HepG2 (cell line): ENCODE measurements around the gene TEAD4. TPM values are rescaled to one million over a fixed set of nuclear protein-coding genes. Genes with fewer than 3 reads are reported as not detected.

Source experiments
- ATAC-seq: fragments of 200-7000 bp; cut with Tn5 transposase; 3 replicates; pipeline ENCODE4 v1.9.1; 2020; ENCODE audit warnings: mild to moderate bottlenecking, moderate library complexity
- Bru-seq: library from RNA; stranded (reverse); fragments of 400-500 nt; gene quantifications from one replicate; lab custom pipeline; 2021; lab: Mats Ljungman, UMichigan
- BruChase-seq, 2 experiments: library from RNA; stranded (reverse); fragments of 400-500 nt; gene quantifications; one replicate each; lab custom pipeline; 2021; lab: Mats Ljungman, UMichigan
- BruUV-seq: library from RNA; stranded (reverse); fragments of 400-500 nt; replicated peaks from 2 replicates; lab custom pipeline; 2021; lab: Mats Ljungman, UMichigan
- CTCF ChIA-PET: fragments of 300-600 bp; formaldehyde crosslinking; extraction: SDS; loops from one replicate; lab custom pipeline; 2021; ENCODE audit warnings: low total read pairs, inconsistent platforms, low intra/inter-chr PET ratio; lab: Yijun Ruan, JAX
- POLR2A ChIA-PET: fragments of 350-600 bp; sonication (Branson Sonifier 250); formaldehyde crosslinking; loops from one replicate; lab custom pipeline; 2020; ENCODE audit warnings: antibody characterized with exemption, inconsistent platforms; lab: Yijun Ruan, JAX
- DNase-seq: peaks from one replicate; pipeline ENCODE4 v3.0.0-alpha.2; 2015; ENCODE audit warnings: low spot score
- FAIRE-seq: peaks from 3 replicates; lab custom pipeline; 2011; peaks lifted over from hg19 to GRCh38; lab: Jason Lieb, UNC
- H2AFZ ChIP-seq: one replicate; pipeline ENCODE4 v1.6.1; 2011; ENCODE audit warnings: low read length, inconsistent platforms
- H3K27ac ChIP-seq: fragments of 300-600 bp; 3 replicates; pipeline ENCODE4 v1.8.0; 2011; ENCODE audit warnings: mixed run types, mild to moderate bottlenecking, mixed read lengths, low read length, inconsistent platforms; ENCODE audit not compliant: insufficient read depth; ENCODE audit errors: extremely low read length
- H3K27me3 ChIP-seq, 2 experiments: fragments of 200-600 bp in 1 of 2; 2 replicates in 1 of 2; 3 replicates in 1 of 2; pipeline versions ENCODE4 v1.6.0 to v1.8.0; 2011; ENCODE audit warnings: low read length in 2 of 2, mild to moderate bottlenecking in 2 of 2, moderate library complexity in 2 of 2, inconsistent platforms in 1 of 2; ENCODE audit not compliant: insufficient read depth in 2 of 2, control insufficient read depth in 1 of 2
- H3K36me3 ChIP-seq, 2 experiments: fragments of 200-600 bp in 1 of 2; replicated peaks in 1 of 2; 2 replicates in 1 of 2; 3 replicates in 1 of 2; pipeline versions ENCODE4 v1.5.1 to v1.8.0; 2011; ENCODE audit warnings: low read length in 2 of 2, inconsistent platforms in 1 of 2; ENCODE audit not compliant: insufficient read depth in 2 of 2, control insufficient read depth in 1 of 2
- H3K4me1 ChIP-seq: 2 replicates; pipeline ENCODE4 v1.5.1; 2012; ENCODE audit warnings: low read length, inconsistent platforms; ENCODE audit not compliant: insufficient read depth
- H3K4me2 ChIP-seq: 2 replicates; pipeline ENCODE4 v1.6.0; 2011; ENCODE audit warnings: low read depth, low read length, inconsistent platforms
- H3K4me3 ChIP-seq, 3 experiments: fragments of 200-600 bp in 1 of 3; sonication (generic), shearing (Covaris generic) in 1 of 3; replicated peaks in 1 of 3; 2 replicates each; pipeline ENCODE4 v1.5.1; 2011 to 2016; ENCODE audit warnings: low read length in 3 of 3, inconsistent platforms in 2 of 3, low read depth in 2 of 3, mild to moderate bottlenecking in 2 of 3, control low read depth in 1 of 3, mixed read lengths in 1 of 3; ENCODE audit not compliant: insufficient read depth in 1 of 3
- H3K79me2 ChIP-seq: one replicate; pipeline ENCODE4 v1.6.1; 2011; ENCODE audit warnings: low read length, inconsistent platforms; ENCODE audit not compliant: insufficient read depth
- H3K9ac ChIP-seq: 2 replicates; pipeline ENCODE4 v1.6.0; 2011; ENCODE audit warnings: mild to moderate bottlenecking, low read depth, low read length, inconsistent platforms; ENCODE audit not compliant: insufficient read depth
- H3K9me3 ChIP-seq: 2 replicates; pipeline ENCODE4 v1.5.1; 2012; ENCODE audit warnings: mild to moderate bottlenecking, low read length
- H4K20me1 ChIP-seq: 2 replicates; pipeline ENCODE4 v1.6.0; 2011; ENCODE audit warnings: inconsistent platforms, mild to moderate bottlenecking, low read length, moderate library complexity; ENCODE audit not compliant: insufficient read depth
- BHLHE40 ChIP-seq: IDR thresholded peaks from 2 replicates; pipeline ENCODE4 v1.6.1; 2011; ENCODE audit warnings: low read length, improper control_type of control experiment
- ESRRA ChIP-seq: sonication (generic); formaldehyde crosslinking; IDR thresholded peaks from 2 replicates; pipeline ENCODE4 v1.5.1; 2020; ENCODE audit warnings: mild to moderate bottlenecking, low read depth, missing genetic modification reagents
- FOXA3 ChIP-seq: IDR thresholded peaks from 2 replicates; pipeline ENCODE4 v1.6.1; 2016; ENCODE audit warnings: missing genetic modification reagents, missing compliant biosample characterization
- HES4 ChIP-seq: sonication (generic); formaldehyde crosslinking; IDR thresholded peaks from 2 replicates; pipeline ENCODE4 v1.9.0; 2021; ENCODE audit warnings: mild to moderate bottlenecking, missing genetic modification reagents, borderline replicate concordance
- IKZF1 ChIP-seq: fragments of 450-650 bp; IDR thresholded peaks from 2 replicates; pipeline ENCODE4 v1.7.1; 2016
- JUNB ChIP-seq: sonication (generic); formaldehyde crosslinking; IDR thresholded peaks from 2 replicates; pipeline ENCODE4 v1.8.0; 2022; ENCODE audit warnings: missing genetic modification reagents, mild to moderate bottlenecking, borderline replicate concordance
- MAZ ChIP-seq, 2 experiments: sonication (generic) in 1 of 2; formaldehyde crosslinking in 1 of 2; IDR thresholded peaks; 2 replicates each; pipeline versions ENCODE4 v1.5.0 to v1.6.1; 2012 to 2020; ENCODE audit warnings: low read depth in 2 of 2, mild to moderate bottlenecking in 2 of 2, borderline replicate concordance in 1 of 2, improper control_type of control experiment in 1 of 2, low read length in 1 of 2, missing genetic modification reagents in 1 of 2, moderate library complexity in 1 of 2
- MZF1 ChIP-seq: sonication (generic); formaldehyde crosslinking; IDR thresholded peaks from 2 replicates; pipeline ENCODE4 v1.8.1; 2023; ENCODE audit warnings: mild to moderate bottlenecking, missing genetic modification reagents, borderline replicate concordance
- RXRA ChIP-seq: sonication (generic); formaldehyde crosslinking; IDR thresholded peaks from 2 replicates; pipeline ENCODE4 v1.5.1; 2020; ENCODE audit warnings: missing genetic modification reagents
- SCMH1 ChIP-seq: sonication (generic); formaldehyde crosslinking; IDR thresholded peaks from 2 replicates; pipeline ENCODE4 v1.9.0; 2021; ENCODE audit warnings: missing genetic modification reagents, mild to moderate bottlenecking, borderline replicate concordance
- SKI ChIP-seq: fragments of 450-650 bp; IDR thresholded peaks from one replicate; pipeline ENCODE4 v1.6.1; 2018; ENCODE audit warnings: mild to moderate bottlenecking; ENCODE audit not compliant: partially characterized antibody
- SMARCE1 ChIP-seq: fragments of 450-650 bp; IDR thresholded peaks from 2 replicates; pipeline ENCODE4 v1.6.1; 2017; ENCODE audit warnings: borderline replicate concordance
- UBTF ChIP-seq: sonication (generic); formaldehyde crosslinking; IDR thresholded peaks from 2 replicates; pipeline ENCODE4 v1.4.0; 2020; ENCODE audit warnings: mild to moderate bottlenecking, missing genetic modification reagents
- ZNF329 ChIP-seq: sonication (generic); formaldehyde crosslinking; IDR thresholded peaks from 2 replicates; pipeline ENCODE4 v1.9.0; 2021; ENCODE audit warnings: low read depth, mild to moderate bottlenecking, missing genetic modification reagents
- ZNF749 ChIP-seq: sonication (generic); formaldehyde crosslinking; IDR thresholded peaks from 2 replicates; pipeline ENCODE4 v1.8.0; 2022; ENCODE audit warnings: mild to moderate bottlenecking, missing genetic modification reagents, moderate library complexity, borderline replicate concordance
- WGBS: methylation state at CpG from one replicate; pipeline ENCODE4 v1.1.6; 2017; ENCODE audit warnings: low lambda C conversion rate; 5-methylcytosine and 5-hydroxymethylcytosine counted together
- in situ Hi-C: cut with HindIII; loops from 2 replicates; pipeline ENCODE4 v1.10.0; 2017; ENCODE audit warnings: low pct_unique_long_range_greater_than_20kb; ENCODE audit not compliant: extremely low pct_ligation_motif_present
- intact Hi-C: fragments of 100-400 bp; cut with micrococcal nuclease; formaldehyde crosslinking; loops from one replicate; pipeline ENCODE4 v1.10.0; 2022; ENCODE audit not compliant: unreplicated experiment
- long read RNA-seq, 2 experiments: library from RNA in 1 of 2; library from polyadenylated mRNA in 1 of 2; stranded (forward) in 1 of 2; unstranded in 1 of 2; transcript quantifications; one replicate each; pipeline ENCODE4 v2.0.0, GENCODE V29; 2019 to 2022
- polyA minus RNA-seq, 3 experiments: library from RNA; depleted of rRNA, polyadenylated mRNA; stranded (reverse); fragments of >200 nt; gene quantifications; 2 replicates each; pipeline ENCODE4 v1.2.3, GENCODE V29; 2011; ENCODE audit warnings: low replicate concordance in 1 of 3
- polyA plus RNA-seq, 8 experiments: library from polyadenylated mRNA; depleted of rRNA in 3 of 8; stranded (reverse) in 7 of 8; unstranded in 1 of 8; fragments of >200 nt; fragmentation: Illumina TruSeq in 4 of 8; extraction: Trizol in 4 of 8; gene quantifications; 2 replicates each; pipeline versions ENCODE4 v1.2.1 to v1.2.3, GENCODE V29; 2011 to 2016; ENCODE audit warnings: low read depth in 4 of 8, missing spikeins in 1 of 8, mixed read lengths in 1 of 8; ENCODE audit not compliant: insufficient read depth in 1 of 8
- total RNA-seq, 5 experiments: library from RNA; depleted of rRNA; stranded (reverse); fragments of >200 nt; fragmentation: Illumina TruSeq; extraction: Trizol; gene quantifications; 2 replicates each; pipeline ENCODE4 v1.2.3, GENCODE V29; 2016; ENCODE audit warnings: low read depth in 1 of 5

The TEAD4 gene
- total RNA-seq (2016; rRNA removed; fragmentation: Illumina TruSeq; extraction: Trizol) = 45.0 and 46.3 TPM in 2 replicates
- total RNA-seq (2016; cell fraction: cytosol; rRNA removed; fragmentation: Illumina TruSeq; extraction: Trizol; ENCODE audit: low read depth) = 31.3 and 31.6 TPM in 2 replicates
- total RNA-seq (2016; cell fraction: insoluble cytoplasmic fraction; rRNA removed; fragmentation: Illumina TruSeq; extraction: Trizol) = 41.0 and 43.4 TPM in 2 replicates
- 47.9 and 52.9 TPM in 2 replicates for total RNA-seq (2016; cell fraction: membrane; rRNA removed; fragmentation: Illumina TruSeq; extraction: Trizol)
- total RNA-seq (2016; cell fraction: nucleus; rRNA removed; fragmentation: Illumina TruSeq; extraction: Trizol) = 26.7 and 27.0 TPM in 2 replicates
- polyA plus RNA-seq (2011; rRNA removed) = 65.0 and 69.4 TPM in 2 replicates
- 49.1 and 69.9 TPM in 2 replicates for polyA plus RNA-seq (2011; cell fraction: cytosol; rRNA removed)
- polyA plus RNA-seq (2011; cell fraction: nucleus; rRNA removed) = 98.9 and 143 TPM in 2 replicates
- polyA plus RNA-seq (2012) = 44.1 and 49.0 TPM in 2 replicates
- 52.8 and 61.8 TPM in 2 replicates for polyA plus RNA-seq (2016; cell fraction: cytosol; fragmentation: Illumina TruSeq; extraction: Trizol; ENCODE audit: low read depth)
- polyA plus RNA-seq (2016; cell fraction: insoluble cytoplasmic fraction; fragmentation: Illumina TruSeq; extraction: Trizol; ENCODE audit: low read depth) = 57.1 and 65.3 TPM in 2 replicates
- polyA plus RNA-seq (2016; cell fraction: membrane; fragmentation: Illumina TruSeq; extraction: Trizol; ENCODE audit: low read depth) = 66.9 and 70.7 TPM in 2 replicates
- 60.4 and 66.8 TPM in 2 replicates for polyA plus RNA-seq (2016; cell fraction: nucleus; fragmentation: Illumina TruSeq; extraction: Trizol; ENCODE audit: insufficient read depth, low read depth)
- polyA minus RNA-seq (2011; rRNA and poly(A)+ RNA removed; ENCODE audit: low replicate concordance) = 40.4 and 71.0 TPM in 2 replicates
- 35.9 and 41.1 TPM in 2 replicates for polyA minus RNA-seq (2011; cell fraction: cytosol; rRNA and poly(A)+ RNA removed)
- polyA minus RNA-seq (2011; cell fraction: nucleus; rRNA and poly(A)+ RNA removed) = 26.0 and 28.0 TPM in 2 replicates
- percentile 81 among the genes with signal in this experiment for Bru-seq, nascent RNA
- percentile 80 among the genes with signal in this experiment for BruChase-seq, experiment 1, labeled RNA remaining after a 6-hour chase
- BruChase-seq, experiment 2, labeled RNA remaining after a 2-hour chase = percentile 84 among the genes with signal in this experiment
- long read RNA-seq, experiment 1, transcript TEAD4-202 (13 exons, 1,690 nt) = major isoform, 27 of 89 reads
- long read RNA-seq, experiment 1, partial matches to known transcripts = 40 of 89 reads
- long read RNA-seq, experiment 1, other reads (novel, unspliced or antisense) = 18 of 89 reads
- long read RNA-seq, experiment 2, transcript TEAD4-202 (13 exons, 1,690 nt) = major isoform, 47 of 206 reads
- long read RNA-seq, experiment 2, partial matches to known transcripts = 112 of 206 reads
- long read RNA-seq, experiment 2, other reads (novel, unspliced or antisense) = 43 of 206 reads

GRCh38 chr12:2959192-2959504 is at the start of gene TEAD4:
Gene TEAD4 (plus strand): TSS chr12:2959397.
- POLR2A ChIA-PET = interaction anchor here (0.5 to 1.9 kb wide), 3 partner anchors 9 to 72 kb away, joined by 3 to 14 read pairs (median 3); no protein-coding TSS in a partner anchor
- no CpG with 5 or more reads among the region's 50 CpGs for WGBS
- intact Hi-C loops = no loop called here
- DNase-seq = peak; percentile 82
- no TSS peak for BruUV-seq
- Histone ChIP-seq H3K27ac (peak within 1 kb of the TSS; percentile 96), H3K9me3 (no peaks in the 10 kb centered on the region), H3K79me2 (peaks cover 27% of the 10 kb centered on the region), H3K27me3 (no peaks in the 10 kb centered on the region), H3K4me1 (peaks cover 47% of the 10 kb centered on the region), H4K20me1 (peaks cover 10% of the 10 kb centered on the region; the same call in 1 of the 2 replicates), H2AFZ (peak within 1 kb of the TSS; percentile 35), H3K36me3 (no peaks in the 10 kb centered on the region), H3K9ac (peak within 1 kb of the TSS; percentile 80), H3K4me3 (peak within 1 kb of the TSS; percentile 72 to 79 (median 73)), H3K4me2 (peak within 1 kb of the TSS; percentile 93)
- in situ Hi-C loops = loop anchor here (5.0 kb wide), 1 partner anchor 72 kb away; no protein-coding TSS in a partner anchor
- peak; percentile 28 for ATAC-seq
- FAIRE-seq = no peak
- CTCF ChIA-PET = no interaction called here
- TF ChIP-seq FOXA3 (CRISPR knock-in tag) = peak; percentile 56; the same call in 1 of the 2 replicates
- TF ChIP-seq SCMH1 (CRISPR knock-in tag) = no peak
- TF ChIP-seq ZNF329 = no peak
- TF ChIP-seq ESRRA (CRISPR knock-in tag) = peak; percentile 10; the same call in 1 of the 2 replicates
- no peak; the same call in 1 of the 2 replicates for TF ChIP-seq RXRA (CRISPR knock-in tag)
- TF ChIP-seq IKZF1 = no peak
- TF ChIP-seq MZF1 (CRISPR knock-in tag) = no peak
- peak; percentile 42; the same call in 1 of the 2 replicates for TF ChIP-seq HES4 (CRISPR knock-in tag)
- peak; percentile 20 for TF ChIP-seq SKI
- TF ChIP-seq BHLHE40 = peak; percentile 67
- peak; percentile 94 for TF ChIP-seq MAZ (IDR thresholded peaks at IDR 0.05; ENCODE audit: borderline replicate concordance, low read depth, low read length)
- TF ChIP-seq MAZ (CRISPR knock-in tag; IDR thresholded peaks at IDR 0.05; ENCODE audit: low read depth) = peak; percentile 52; the same call in 1 of the 2 replicates
- 0 out of 2 replicates have a peak, but pooled peaks have one; percentile 33 for TF ChIP-seq JUNB (CRISPR knock-in tag)
- no peak for TF ChIP-seq ZNF749 (CRISPR knock-in tag)
- no peak for TF ChIP-seq SMARCE1
- no peak for TF ChIP-seq UBTF (CRISPR knock-in tag)
